Measurements from ENCODE around the gene ZNF747. TPM values are rescaled to one million over a fixed set of nuclear protein-coding genes. Genes with fewer than 3 reads are reported as not detected.
A peak's percentile ranks its signal among the peaks of the same experiment; 100 is the strongest.

Gene ZNF747
- total RNA-seq, 1 donor from 2014 or later = 5.2 TPM

DNA sequence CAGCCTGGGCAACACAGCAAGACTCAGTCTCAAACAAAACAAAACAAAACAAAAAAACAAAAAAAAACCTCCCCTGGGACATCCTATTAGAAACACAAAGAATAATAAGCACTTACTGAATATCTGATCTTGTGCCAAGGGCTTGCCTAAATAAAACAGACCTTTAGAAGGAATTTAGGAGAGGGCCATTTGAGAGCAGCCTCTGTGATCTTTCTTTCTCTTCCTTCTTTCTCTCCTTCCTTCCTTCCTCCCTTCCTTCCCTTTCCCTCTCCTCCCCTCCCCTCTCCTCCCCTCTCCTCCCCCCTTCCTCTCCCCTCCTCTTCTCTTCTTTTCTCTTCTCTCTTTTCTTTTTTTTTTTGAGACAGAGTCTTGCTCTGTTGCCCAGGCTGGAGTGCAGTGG, 49.8 kb downstream of the ZNF747 start:
- no peak for DNase-seq (ENCODE audit: low read depth)
- H3K4me3 ChIP-seq (ENCODE audit: insufficient read depth, low read depth, low read length) = no peak overlapping the region
- Mint-ChIP-seq H3K27me3 (ENCODE audit: low read depth, unreplicated experiment) (peaks cover 25% of the 10 kb centered on the region), H3K9me3 (ENCODE audit: unreplicated experiment) (no peaks in the 10 kb centered on the region), H3K27ac (ENCODE audit: unreplicated experiment) (no peak overlapping the region), H3K4me3 (ENCODE audit: unreplicated experiment) (no peak overlapping the region), H3K36me3 (ENCODE audit: low read depth, unreplicated experiment) (no peaks in the 10 kb centered on the region), H3K4me1 (ENCODE audit: low read depth, unreplicated experiment) (no peaks in the 10 kb centered on the region)
- H3K27ac ChIP-seq (ENCODE audit: low read depth, low read length) = no peak overlapping the region
- H3K79me2 ChIP-seq (ENCODE audit: insufficient read depth, low read length) = no peaks in the 10 kb centered on the region
- no peaks in the 10 kb centered on the region for H3K4me1 ChIP-seq (ENCODE audit: insufficient read depth, low read length)
- no peak overlapping the region for H3K4me2 ChIP-seq (ENCODE audit: low read length)
- no peak for TF ChIP-seq EZH2 (IDR thresholded peaks at IDR 0.05; ENCODE audit: insufficient read depth, low read length)
- TF ChIP-seq, protein P1, sequence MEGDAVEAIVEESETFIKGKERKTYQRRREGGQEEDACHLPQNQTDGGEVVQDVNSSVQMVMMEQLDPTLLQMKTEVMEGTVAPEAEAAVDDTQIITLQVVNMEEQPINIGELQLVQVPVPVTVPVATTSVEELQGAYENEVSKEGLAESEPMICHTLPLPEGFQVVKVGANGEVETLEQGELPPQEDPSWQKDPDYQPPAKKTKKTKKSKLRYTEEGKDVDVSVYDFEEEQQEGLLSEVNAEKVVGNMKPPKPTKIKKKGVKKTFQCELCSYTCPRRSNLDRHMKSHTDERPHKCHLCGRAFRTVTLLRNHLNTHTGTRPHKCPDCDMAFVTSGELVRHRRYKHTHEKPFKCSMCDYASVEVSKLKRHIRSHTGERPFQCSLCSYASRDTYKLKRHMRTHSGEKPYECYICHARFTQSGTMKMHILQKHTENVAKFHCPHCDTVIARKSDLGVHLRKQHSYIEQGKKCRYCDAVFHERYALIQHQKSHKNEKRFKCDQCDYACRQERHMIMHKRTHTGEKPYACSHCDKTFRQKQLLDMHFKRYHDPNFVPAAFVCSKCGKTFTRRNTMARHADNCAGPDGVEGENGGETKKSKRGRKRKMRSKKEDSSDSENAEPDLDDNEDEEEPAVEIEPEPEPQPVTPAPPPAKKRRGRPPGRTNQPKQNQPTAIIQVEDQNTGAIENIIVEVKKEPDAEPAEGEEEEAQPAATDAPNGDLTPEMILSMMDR (IDR thresholded peaks at IDR 0.05; ENCODE audit: insufficient read depth, low read depth, low read length) = no peak
- H3K9ac ChIP-seq (ENCODE audit: low read length) = no peak overlapping the region
- H3K27me3 ChIP-seq (ENCODE audit: insufficient read depth, low read length) = peaks cover 8% of the 10 kb centered on the region
- H4K20me1 ChIP-seq (ENCODE audit: insufficient read depth, low read length) = no peaks in the 10 kb centered on the region
- no peaks in the 10 kb centered on the region for H3K9me3 ChIP-seq (ENCODE audit: insufficient read depth, low read depth, low read length)
- H2AFZ ChIP-seq (ENCODE audit: low read depth, low read length) = no peak overlapping the region
- H3K36me3 ChIP-seq (ENCODE audit: insufficient read depth, low read length) = no peaks in the 10 kb centered on the region
- no peak for FAIRE-seq

DNA sequence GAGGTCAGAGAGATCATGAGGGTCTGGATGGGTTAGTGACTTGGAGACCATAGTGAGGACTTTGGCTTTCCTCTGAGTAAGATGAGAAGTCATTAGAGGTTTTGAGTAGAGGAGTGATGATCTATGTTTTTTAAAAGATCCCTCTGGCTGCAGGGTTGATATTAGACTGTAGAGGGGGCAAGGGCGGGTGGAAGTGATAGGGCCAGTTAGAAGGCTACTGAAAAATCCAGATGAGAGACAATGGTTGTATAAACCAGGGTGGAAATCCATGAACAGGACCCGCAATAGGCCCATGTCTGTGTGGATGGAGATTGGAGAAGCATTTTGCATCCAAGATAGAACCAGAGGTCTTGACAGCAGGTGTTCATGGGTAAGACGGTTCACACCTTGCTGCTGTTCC, 52.3 kb downstream of the ZNF747 start:
- Mint-ChIP-seq H3K27me3 (ENCODE audit: low read depth, unreplicated experiment) (peaks cover 33% of the 10 kb centered on the region), H3K4me1 (ENCODE audit: low read depth, unreplicated experiment) (no peaks in the 10 kb centered on the region), H3K9me3 (ENCODE audit: unreplicated experiment) (no peaks in the 10 kb centered on the region), H3K27ac (ENCODE audit: unreplicated experiment) (no peak overlapping the region), H3K4me3 (ENCODE audit: unreplicated experiment) (no peak overlapping the region), H3K36me3 (ENCODE audit: low read depth, unreplicated experiment) (no peaks in the 10 kb centered on the region)
- no peaks in the 10 kb centered on the region for H4K20me1 ChIP-seq (ENCODE audit: insufficient read depth, low read length)
- no peak overlapping the region for H3K4me3 ChIP-seq (ENCODE audit: insufficient read depth, low read depth, low read length)
- H3K9ac ChIP-seq (ENCODE audit: low read length) = no peak overlapping the region
- H3K4me1 ChIP-seq (ENCODE audit: insufficient read depth, low read length) = no peaks in the 10 kb centered on the region
- peaks cover 8% of the 10 kb centered on the region for H3K27me3 ChIP-seq (ENCODE audit: insufficient read depth, low read length)
- TF ChIP-seq, protein P1 (IDR thresholded peaks at IDR 0.05; ENCODE audit: insufficient read depth, low read depth, low read length) = peak; percentile 14
- no peak for TF ChIP-seq EZH2 (IDR thresholded peaks at IDR 0.05; ENCODE audit: insufficient read depth, low read length)
- DNase-seq (ENCODE audit: low read depth) (no peak), FAIRE-seq (no peak)
- no peaks in the 10 kb centered on the region for H3K36me3 ChIP-seq (ENCODE audit: insufficient read depth, low read length)
- H2AFZ ChIP-seq (ENCODE audit: low read depth, low read length) = no peak overlapping the region
- H3K27ac ChIP-seq (ENCODE audit: low read depth, low read length) = no peak overlapping the region
- H3K79me2 ChIP-seq (ENCODE audit: insufficient read depth, low read length) = no peaks in the 10 kb centered on the region
- no peak overlapping the region for H3K4me2 ChIP-seq (ENCODE audit: low read length)
- no peaks in the 10 kb centered on the region for H3K9me3 ChIP-seq (ENCODE audit: insufficient read depth, low read depth, low read length)

DNA sequence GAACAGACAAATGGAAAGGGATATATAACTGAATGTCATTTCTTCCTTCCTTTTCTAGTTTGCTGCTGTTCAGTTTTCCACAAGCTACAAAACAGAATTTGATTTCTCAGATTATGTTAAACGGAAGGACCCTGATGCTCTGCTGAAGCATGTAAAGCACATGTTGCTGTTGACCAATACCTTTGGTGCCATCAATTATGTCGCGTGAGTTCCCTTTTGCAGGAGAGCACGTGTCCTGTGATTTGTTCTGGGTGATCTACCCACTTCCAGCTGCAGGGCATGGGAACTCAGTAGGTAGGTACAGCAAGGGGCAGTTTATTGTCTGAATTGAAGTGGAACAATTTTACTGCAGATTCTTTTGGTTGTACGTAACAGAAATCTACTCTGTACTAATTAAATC, 53.3 kb downstream of the ZNF747 start:
- H3K9me3 Mint-ChIP-seq (ENCODE audit: unreplicated experiment) = no peaks in the 10 kb centered on the region
- no peaks in the 10 kb centered on the region for H3K36me3 Mint-ChIP-seq (ENCODE audit: low read depth, unreplicated experiment)
- no peaks in the 10 kb centered on the region for H3K36me3 ChIP-seq (ENCODE audit: insufficient read depth, low read length)
- no peaks in the 10 kb centered on the region for H3K79me2 ChIP-seq (ENCODE audit: insufficient read depth, low read length)
- FAIRE-seq (no peak), DNase-seq (ENCODE audit: low read depth) (no peak)
- no peaks in the 10 kb centered on the region for H3K4me1 ChIP-seq (ENCODE audit: insufficient read depth, low read length)
- H3K9me3 ChIP-seq (ENCODE audit: insufficient read depth, low read depth, low read length) = no peaks in the 10 kb centered on the region
- no peak overlapping the region for H3K4me3 Mint-ChIP-seq (ENCODE audit: unreplicated experiment)
- H4K20me1 ChIP-seq (ENCODE audit: insufficient read depth, low read length) = no peaks in the 10 kb centered on the region
- H3K27ac ChIP-seq (ENCODE audit: low read depth, low read length) = no peak overlapping the region
- peaks cover 33% of the 10 kb centered on the region for H3K27me3 Mint-ChIP-seq (ENCODE audit: low read depth, unreplicated experiment)
- no peaks in the 10 kb centered on the region for H3K4me1 Mint-ChIP-seq (ENCODE audit: low read depth, unreplicated experiment)
- H3K4me3 ChIP-seq (ENCODE audit: insufficient read depth, low read depth, low read length) = no peak overlapping the region
- H3K9ac ChIP-seq (ENCODE audit: low read length) = no peak overlapping the region
- H3K27me3 ChIP-seq (ENCODE audit: insufficient read depth, low read length) = peaks cover 8% of the 10 kb centered on the region
- TF ChIP-seq EZH2 (IDR thresholded peaks at IDR 0.05; ENCODE audit: insufficient read depth, low read length) = no peak
- TF ChIP-seq, protein P1 (IDR thresholded peaks at IDR 0.05; ENCODE audit: insufficient read depth, low read depth, low read length) = no peak
- H2AFZ ChIP-seq (ENCODE audit: low read depth, low read length) = no peak overlapping the region
- H3K4me2 ChIP-seq (ENCODE audit: low read length) = no peak overlapping the region
- no peak overlapping the region for H3K27ac Mint-ChIP-seq (ENCODE audit: unreplicated experiment)

Small RNA genes within 50 kb of the gene (microRNA-seq; reads per million reads assigned to microRNA genes)
- not detected for gene MIR4518

Other genes starting within 250 kb of the ZNF747 start
- gene CD2BP2, start 179.6 kb downstream of the ZNF747 start, total RNA-seq = 58.8 TPM in 2 replicates
- gene TBC1D10B, start 164.4 kb downstream of the ZNF747 start, total RNA-seq = 50.3 and 50.8 TPM in 2 replicates
- gene MYL11, start 160.1 kb downstream of the ZNF747 start, total RNA-seq = not detected in 2 replicates
- 0.48 and 0.96 TPM in 2 replicates for gene SEPTIN1, start 152.3 kb downstream of the ZNF747 start, total RNA-seq
- 16.0 and 19.5 TPM in 2 replicates for gene ZNF48, start 139.4 kb downstream of the ZNF747 start, total RNA-seq
- gene ZNF771, start 127.3 kb downstream of the ZNF747 start, total RNA-seq = 13.9 and 15.5 TPM in 2 replicates
- gene DCTPP1, start 104.8 kb downstream of the ZNF747 start, total RNA-seq = 31.0 and 36.5 TPM in 2 replicates
- 37.0 and 38.2 TPM in 2 replicates for gene SEPHS2, start 89.0 kb downstream of the ZNF747 start, total RNA-seq
- gene ITGAL, start 62.1 kb downstream of the ZNF747 start, total RNA-seq = 0.23 TPM in 1 of 2 replicates, not detected in the other
- 23.1 and 26.6 TPM in 2 replicates for gene ZNF768, start 8.3 kb downstream of the ZNF747 start, total RNA-seq
- gene ZNF764, start 23.5 kb upstream of the ZNF747 start, total RNA-seq = 6.9 and 8.5 TPM in 2 replicates
- 5.4 and 5.9 TPM in 2 replicates for gene ZNF688, start 36.9 kb upstream of the ZNF747 start, total RNA-seq
- 9.3 and 9.7 TPM in 2 replicates for gene ZNF785, start 50.8 kb upstream of the ZNF747 start, total RNA-seq
- 7.5 and 7.9 TPM in 2 replicates for gene ZNF689, start 75.5 kb upstream of the ZNF747 start, total RNA-seq
- gene PRR14, start 116.1 kb upstream of the ZNF747 start, total RNA-seq = 27.3 and 32.1 TPM in 2 replicates
- gene FBRS, start 123.6 kb upstream of the ZNF747 start, total RNA-seq = 69.3 and 75.0 TPM in 2 replicates
- gene SRCAP, start 164.3 kb upstream of the ZNF747 start, total RNA-seq = 48.2 and 50.4 TPM in 2 replicates
- gene PHKG2, start 213.6 kb upstream of the ZNF747 start, total RNA-seq = 31.1 and 34.2 TPM in 2 replicates
- 4.0 and 4.1 TPM in 2 replicates for gene CFAP119, start 227.2 kb upstream of the ZNF747 start, total RNA-seq
- 85.4 and 94.6 TPM in 2 replicates for gene RNF40, start 227.5 kb upstream of the ZNF747 start, total RNA-seq

Measured in astrocyte (in vitro differentiated cells and primary cell).